Femur (tissue), 1 donor: ENCODE data around the gene GDE1.
"Not testable (repeated sequence)": the region's sequence is repeated elsewhere in the genome, so short reads cannot be mapped to it uniquely, and the experiment has no call there.

Experiments used
- DNase-seq: peaks from one replicate; pipeline ENCODE4 v3.0.0-alpha.2; 2017

The GDE1 gene

GRCh38 chr16:19521471-19522396 is at the start of gene GDE1:
TSS of gene GDE1 (minus strand) at chr16:19522098. CDS start at chr16:19521964, 134 bp downstream.
- peak; percentile 96 for DNase-seq

GRCh38 chr16:19567560-19567959 is 45.7 kb upstream of the GDE1 start:
- DNase-seq, result no peak

DNA sequence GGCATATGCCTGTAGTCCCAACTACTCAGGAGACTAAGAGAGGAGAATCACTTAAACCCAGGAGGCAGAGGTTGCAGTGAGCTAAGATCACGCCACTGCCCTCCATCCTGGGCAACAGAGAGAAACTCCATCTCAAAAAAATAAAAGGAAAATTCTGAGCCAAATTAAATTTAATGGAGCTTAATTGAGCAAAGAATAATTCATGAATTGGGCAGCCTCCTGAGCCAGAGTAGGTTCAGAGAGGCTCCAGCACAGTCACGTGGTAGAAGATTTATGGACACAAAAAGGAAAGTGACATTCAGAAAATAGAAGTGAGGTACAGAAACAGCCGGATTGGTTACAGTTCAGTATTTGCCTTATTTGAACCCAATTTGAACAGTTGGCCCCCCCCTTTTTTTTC is 44.5 kb upstream of the GDE1 start:
- DNase-seq, result no peak

DNA sequence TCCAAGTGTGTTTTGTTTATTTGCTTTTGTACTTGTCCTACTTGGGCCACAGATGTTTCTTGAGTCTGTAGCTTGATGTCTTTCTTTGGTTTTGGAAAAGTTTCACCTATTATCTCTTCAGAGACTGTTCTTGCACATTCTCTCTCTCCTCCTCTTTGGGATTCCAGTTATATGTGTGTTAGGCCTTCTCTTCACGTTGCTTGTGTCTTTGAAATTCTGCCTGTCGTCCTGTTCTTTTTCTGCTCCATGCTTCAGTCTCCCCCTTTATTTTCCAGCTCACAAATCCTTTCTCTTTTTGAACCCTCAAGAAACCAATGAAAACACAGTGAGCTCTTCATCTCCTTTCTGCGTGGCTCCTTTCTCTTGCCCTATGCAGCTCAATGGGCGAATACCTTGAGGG is 41.5 kb upstream of the GDE1 start:
- DNase-seq, result no peak

DNA sequence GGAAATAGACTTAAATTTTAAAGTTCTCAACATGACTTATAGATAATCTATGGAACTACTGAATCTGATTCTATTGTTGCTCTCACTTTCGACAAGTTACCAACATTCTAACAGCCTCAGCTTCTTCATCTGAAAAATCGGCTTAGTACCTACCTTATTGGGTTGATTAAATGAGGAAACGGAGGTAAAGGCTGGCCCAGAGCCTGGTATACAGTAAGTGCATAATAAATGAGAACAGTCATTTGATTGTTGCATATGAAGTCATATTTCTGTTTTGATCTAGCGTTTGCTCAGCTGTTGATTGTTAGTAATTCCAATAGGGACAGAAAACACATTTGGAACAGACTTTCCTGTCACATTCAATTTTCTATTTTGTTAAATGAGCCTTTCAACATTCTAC is 38.2 kb upstream of the GDE1 start:
- DNase-seq, result no peak

DNA sequence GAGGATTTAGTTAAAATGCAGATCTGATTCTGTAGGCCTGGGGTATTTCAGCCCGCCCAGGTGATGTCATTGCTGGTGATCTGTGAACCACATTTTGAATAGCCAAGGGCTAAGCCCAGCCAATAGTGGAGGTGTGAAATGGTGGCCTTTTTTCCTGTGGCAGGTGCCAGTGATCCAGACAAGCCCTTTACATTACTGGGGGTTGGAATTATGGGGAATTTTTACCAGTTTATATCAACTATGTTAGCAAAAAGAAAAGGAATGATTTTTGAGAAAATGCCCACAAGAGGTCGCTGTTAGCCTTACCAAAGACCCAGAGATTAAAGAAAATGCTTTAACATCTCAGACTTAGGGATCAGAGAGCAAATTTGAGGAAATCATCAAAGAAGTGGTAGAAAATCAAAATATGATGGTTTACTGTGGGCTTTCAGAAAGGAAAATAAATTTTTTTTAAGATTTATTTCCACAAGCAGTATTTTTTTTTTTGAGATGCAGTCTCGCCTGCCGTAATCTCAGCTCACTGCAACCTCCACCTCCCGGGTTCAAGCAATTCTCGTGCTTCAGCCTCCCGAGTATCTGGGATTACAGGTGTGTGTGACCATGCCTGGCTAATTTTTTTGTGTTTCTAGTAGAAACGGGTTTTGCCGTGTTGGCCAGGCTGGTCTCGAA is 37.5 kb upstream of the GDE1 start:
- DNase-seq, result no peak

DNA sequence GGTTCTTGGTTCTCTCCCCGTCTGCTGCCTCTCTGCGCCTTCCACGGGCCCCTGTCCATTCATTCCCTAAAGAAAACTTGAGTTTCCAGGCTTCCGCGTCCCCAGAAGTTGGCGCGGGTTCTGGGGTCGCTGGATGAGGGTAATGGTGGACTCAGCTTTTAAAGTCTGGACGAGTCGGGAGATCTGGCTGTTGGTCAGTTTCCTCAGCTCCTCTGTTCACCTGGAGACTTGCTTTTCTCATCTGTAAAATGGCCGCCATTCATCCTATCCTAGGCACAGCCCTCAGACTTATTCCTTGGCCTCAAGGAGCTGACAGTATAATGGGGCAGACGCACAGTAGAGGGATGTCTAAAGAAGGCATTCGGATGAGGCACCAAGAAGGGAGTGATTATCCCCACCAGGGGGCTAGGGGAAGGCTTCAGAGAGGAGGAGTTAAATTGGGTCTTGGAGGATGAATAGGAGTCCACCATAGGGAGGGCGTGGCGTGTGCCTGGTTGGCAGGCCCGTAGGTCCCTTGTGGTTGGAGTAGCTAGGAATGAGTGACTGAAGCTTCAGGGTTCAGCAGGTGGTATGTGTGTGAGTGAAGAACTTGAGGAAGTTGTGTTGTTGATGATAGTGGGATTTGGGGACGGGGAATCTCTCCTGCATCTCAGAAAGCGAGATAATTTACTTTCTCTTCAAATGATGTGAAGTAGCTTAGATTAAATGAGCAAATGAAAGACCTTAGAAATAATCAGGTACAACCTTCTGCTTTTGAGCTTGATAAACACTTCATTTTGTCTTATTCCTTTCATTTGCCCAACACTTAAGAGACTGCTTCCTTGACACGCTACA is 34.3 kb upstream of the GDE1 start:
- DNase-seq, result peak; percentile 29

GRCh38 chr16:19555186-19555937 is 33.5 kb upstream of the GDE1 start, which contains the start of gene VPS35L:
TSS of gene VPS35L (plus strand) at chr16:19555703. CDS start at chr16:19555730, 27 bp downstream.
- DNase-seq, result peak; percentile 99

- no peak for DNase-seq
These were observed 27.8 kb upstream of the GDE1 start for GRCh38 chr16:19549673-19550072.

DNA sequence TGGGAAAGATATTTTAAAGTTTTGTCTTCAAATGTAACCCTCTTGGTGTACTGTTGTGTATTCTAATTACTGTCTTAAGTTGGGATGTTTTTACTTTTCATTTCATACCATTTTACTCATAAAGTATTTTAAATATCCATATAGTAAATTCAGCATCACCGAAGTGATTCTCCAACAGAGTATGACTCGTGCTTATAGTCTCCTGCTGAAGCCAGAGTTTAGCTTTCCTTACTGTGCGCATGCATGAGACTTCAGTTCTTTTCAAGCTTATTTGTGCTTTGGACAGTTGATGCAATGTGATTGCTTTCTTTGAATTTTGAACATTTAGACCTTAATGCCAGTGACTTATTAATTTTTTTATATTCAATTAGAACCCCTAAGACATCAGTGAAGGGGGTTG is 26.2 kb upstream of the GDE1 start:
- no peak for DNase-seq

- DNase-seq, result not testable (repeated sequence)
These were observed 21.5 kb upstream of the GDE1 start for GRCh38 chr16:19543278-19543996.

DNA sequence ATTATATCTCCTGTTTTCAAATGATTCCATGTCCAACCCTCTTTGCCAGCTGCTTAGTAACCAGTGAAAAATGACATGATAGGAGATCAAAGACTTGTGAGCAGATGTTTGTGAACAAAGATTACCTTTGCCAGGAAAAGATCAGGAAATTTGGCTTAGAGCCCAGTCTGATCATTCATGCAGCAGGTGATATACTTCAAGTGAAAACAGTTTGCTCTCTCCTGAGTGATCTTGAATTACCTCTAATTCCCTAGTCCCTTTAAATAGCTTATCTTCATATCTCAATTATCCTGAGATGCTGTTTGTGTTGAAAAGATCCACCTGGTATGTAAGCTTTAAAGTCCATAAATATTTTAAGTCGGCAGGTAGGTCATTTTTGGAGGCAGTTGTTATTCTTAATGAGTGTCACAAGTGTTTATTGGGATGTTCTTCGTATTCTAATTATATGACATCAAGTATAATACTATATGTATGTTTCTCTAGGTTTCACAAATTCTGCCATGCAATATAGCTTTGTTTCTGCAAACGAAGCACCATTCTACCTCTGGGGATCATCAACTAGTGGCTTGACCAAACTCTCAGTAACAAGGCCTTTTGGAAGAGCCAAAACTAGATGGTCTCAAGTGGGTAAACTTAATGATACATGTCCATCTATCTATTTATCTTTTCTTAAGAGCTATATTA is 20.4 kb upstream of the GDE1 start:
- DNase-seq, result no peak

DNA sequence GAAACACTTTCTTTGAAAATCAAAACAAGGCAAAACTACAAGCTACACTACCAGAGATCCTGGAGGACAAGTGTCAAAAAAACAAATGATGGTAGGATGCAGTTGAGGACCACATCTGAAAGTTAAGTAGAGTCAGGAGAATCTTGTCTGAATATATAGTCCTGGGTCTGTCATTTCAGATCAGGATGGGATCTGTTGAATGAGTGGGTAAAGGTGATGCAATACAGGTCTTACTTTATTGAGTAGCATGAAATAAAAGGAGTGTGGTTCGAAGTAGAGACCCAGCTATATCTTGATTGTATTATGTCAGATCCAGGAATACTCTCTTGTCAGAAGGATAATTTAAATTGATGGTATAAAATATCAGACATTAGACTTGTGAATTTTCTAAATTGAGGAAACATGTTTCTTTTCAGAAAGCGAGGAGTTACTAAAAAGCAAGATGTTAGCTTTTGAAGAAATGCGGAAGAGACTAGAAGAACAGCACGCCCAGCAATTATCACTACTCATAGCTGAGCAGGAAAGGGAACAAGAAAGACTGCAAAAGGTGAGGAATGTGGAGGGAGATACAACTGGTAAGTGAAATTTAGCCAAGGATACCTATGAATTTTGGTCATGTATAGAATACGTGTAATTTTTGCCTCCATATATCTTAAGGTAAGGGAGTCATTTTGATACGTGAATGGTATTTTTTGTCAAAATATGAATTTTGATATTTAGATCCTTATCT is 18.5 kb upstream of the GDE1 start:
- DNase-seq, result no peak

DNA sequence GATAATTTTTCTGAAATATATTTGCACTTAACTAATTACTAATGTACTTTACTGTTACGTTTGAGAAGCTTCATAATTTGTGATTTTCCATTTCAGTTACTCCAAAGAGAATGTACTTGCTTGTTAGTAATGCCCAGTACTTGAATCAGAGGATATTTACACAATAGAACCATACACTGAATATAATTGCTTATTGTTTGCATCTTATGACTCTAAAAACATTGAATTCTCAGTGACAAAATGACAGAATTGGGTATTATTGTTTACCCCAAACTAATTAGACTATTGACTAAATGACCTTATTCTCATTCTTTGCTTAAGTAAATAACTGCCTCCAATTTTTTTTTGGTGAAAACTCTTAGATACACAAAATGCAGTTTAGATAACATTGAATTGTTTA is 10.7 kb upstream of the GDE1 start:
- no peak for DNase-seq

DNA sequence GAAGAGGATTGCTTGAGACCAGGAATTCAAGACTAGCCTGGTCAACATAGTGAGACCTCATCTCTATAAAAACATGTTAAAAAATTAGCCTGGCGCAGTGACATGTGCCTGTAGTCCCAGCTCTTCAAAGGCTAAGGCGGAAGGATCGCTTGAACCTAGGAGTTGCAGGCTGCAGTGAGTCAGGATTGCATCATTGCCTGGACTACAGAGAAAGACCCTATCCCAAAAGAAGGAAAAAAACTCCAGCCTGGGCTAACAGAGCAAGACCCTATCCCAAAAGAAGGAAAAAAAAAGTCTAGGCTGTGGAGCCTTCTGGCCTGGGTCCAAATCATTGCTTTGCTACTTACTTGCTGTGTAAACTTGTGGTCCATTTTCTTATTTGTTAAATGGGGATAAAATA is 6.8 kb upstream of the GDE1 start:
- no peak for DNase-seq

DNA sequence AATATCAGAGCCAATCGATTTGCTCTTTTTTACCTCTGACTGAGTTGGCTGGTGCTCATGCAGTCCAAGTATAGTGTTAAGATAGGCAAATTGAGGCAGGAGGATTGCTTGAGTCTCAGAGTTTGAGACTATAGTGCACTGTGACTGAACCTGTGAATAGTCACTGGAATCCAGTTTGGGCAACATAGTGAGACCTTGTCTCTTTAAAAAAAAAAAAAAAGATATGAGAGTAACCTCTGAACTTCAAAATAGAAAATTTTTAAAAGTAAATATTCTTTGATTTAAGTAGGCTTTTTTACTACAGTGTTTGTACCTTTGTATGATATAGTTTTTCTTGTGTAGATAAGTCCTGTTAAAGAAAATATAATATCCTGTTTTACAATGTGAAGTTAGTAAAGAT is 5.3 kb upstream of the GDE1 start:
- DNase-seq, result no peak

DNA sequence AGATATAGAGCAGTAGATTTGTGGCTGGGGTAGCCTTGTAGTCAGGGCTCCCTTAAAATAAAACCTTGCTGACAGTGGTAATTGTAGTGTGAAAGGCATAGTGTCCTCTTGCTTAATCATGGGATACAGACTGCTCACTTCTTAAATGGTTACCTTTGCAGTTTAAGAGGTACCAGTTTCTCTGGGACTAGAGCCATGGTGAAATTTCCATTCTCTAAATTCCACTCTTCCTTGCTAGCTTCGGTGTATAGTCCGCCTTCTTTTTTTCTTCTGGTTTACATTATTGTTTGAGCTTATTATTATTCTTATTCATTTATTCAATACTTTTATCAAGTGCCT is 3.5 kb upstream of the GDE1 start:
- no peak for DNase-seq

DNA sequence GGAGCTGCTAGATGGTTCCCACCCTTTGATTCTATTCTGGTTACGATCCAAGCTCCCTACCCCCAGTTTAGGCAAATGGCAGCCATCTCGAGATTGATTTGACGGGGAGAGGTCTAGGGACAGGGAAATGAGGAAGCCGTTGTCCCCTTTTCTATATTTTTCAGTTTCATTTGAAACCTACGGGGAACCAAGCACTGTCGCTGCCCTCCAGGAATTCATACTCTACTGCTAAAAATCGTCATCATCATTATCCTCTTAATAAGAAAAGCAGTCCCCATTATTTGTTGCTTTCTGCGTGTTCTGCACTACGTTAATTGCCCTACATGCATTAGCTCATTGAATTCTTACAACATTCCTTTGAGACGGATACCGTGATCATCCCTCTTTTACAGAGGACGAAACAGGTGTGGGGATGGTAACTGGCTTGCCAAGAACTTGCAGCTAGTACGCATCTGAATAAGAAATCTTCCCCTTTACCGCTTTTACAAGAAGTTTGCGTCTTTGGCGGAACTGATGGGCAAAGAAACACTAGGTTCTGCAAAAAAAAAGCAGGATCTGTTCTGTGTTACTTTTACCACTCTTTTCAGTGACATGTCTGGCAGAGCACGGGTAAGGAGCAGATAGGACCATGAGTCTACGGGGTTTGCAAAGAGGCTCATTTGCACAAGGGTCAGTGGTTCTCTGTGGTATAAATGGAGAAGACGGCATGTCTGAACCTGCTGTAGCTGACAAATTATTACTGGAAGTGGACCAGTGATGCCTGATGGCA is 2.9 kb upstream of the GDE1 start:
- DNase-seq, result no peak

DNA sequence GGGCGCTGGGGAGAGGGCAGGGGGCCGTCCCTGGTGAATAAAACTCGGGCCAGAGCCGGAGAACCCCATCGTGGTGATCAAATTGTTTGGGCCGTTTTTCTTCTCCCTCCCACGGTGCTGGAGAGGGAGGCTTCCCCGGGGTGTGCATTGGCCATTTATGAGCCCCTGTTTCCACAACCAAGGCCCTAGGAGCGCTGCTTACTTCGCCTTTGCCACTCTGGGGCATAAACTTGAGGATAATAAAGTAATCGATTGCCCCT is 2.4 kb upstream of the GDE1 start:
- peak; percentile 46 for DNase-seq
